Right lobe of liver (tissue), 6 donors: ENCODE measurements around the gene CAP1. TPM values are rescaled to one million over a fixed set of nuclear protein-coding genes. Genes with fewer than 3 reads are reported as not detected.

ENCODE experiments used
- ATAC-seq, 4 donors: fragments of 200-7000 bp; cut with Tn5 transposase; one replicate each; pipeline ENCODE4 v1.9.1; 2020; ENCODE audit warnings: mild to moderate bottlenecking in 4 of 4, moderate library complexity in 4 of 4
- DNase-seq, 3 donors: peaks; one replicate each; pipeline ENCODE4 v3.0.0-alpha.2; 2020
- H3K27ac ChIP-seq, 3 donors: fragments of 200-600 bp; one replicate each; pipeline ENCODE4 v1.8.0; 2022
- H3K27me3 ChIP-seq, 2 donors: fragments of 200-600 bp; one replicate each; pipeline ENCODE4 v1.8.0; 2022
- H3K36me3 ChIP-seq, 4 donors: fragments of 200-600 bp; sonication (generic) in 1 of 4; one replicate each; pipeline versions ENCODE4 v1.5.1 to v1.8.0; 2017 to 2022; ENCODE audit warnings: control low read depth in 1 of 4
- H3K4me1 ChIP-seq, 4 donors: fragments of 200-600 bp; sonication (generic) in 1 of 4; one replicate each; pipeline versions ENCODE4 v1.5.1 to v1.8.0; 2017 to 2022; ENCODE audit warnings: control low read depth in 1 of 4
- H3K4me3 ChIP-seq, 3 donors: fragments of 200-600 bp; one replicate each; pipeline ENCODE4 v1.8.0; 2022
- H3K9me3 ChIP-seq, 4 donors: fragments of 200-600 bp; sonication (generic) in 1 of 4; one replicate each; pipeline versions ENCODE4 v1.5.1 to v1.8.0; 2017 to 2022; ENCODE audit warnings: control low read depth in 1 of 4
- POLR2A ChIP-seq: fragments of 450-650 bp; IDR thresholded peaks from one replicate; pipeline ENCODE4 v1.6.1; 2017; ENCODE audit warnings: antibody characterized with exemption, mild to moderate bottlenecking
- WGBS: methylation state at CpG from one replicate; pipeline ENCODE4 v1.1.6; 2018; ENCODE audit warnings: low coverage, low lambda C conversion rate; ENCODE audit not compliant: insufficient coverage; ENCODE audit errors: missing lambda C conversion rate; 5-methylcytosine and 5-hydroxymethylcytosine counted together
- intact Hi-C, 2 donors: fragments of 100-400 bp; cut with DNase I; formaldehyde crosslinking; loops; one replicate each; pipeline versions ENCODE4 v1.11.2 to v1.14.1; 2022
- total RNA-seq, 6 experiments: library from RNA; depleted of rRNA in 2 of 6; stranded (reverse); fragments of >200 nt in 2 of 6; fragmentation: NEBNext Ultra II Directional in 3 of 6; extraction: Animal tissue kit (Norgen Biotek cat#: 25700) in 3 of 6; gene quantifications; one replicate each; pipeline versions ENCODE4 v1.1.0 to v1.2.4, GENCODE V29; 2016 to 2023
- TF ChIP-seq, protein P1 (sequence below), 4 donors: fragments of 200-600 bp in 3 of 4; fragments of 450-650 bp in 1 of 4; IDR thresholded peaks; one replicate each; pipeline versions ENCODE4 v1.5.1 to v1.8.0; 2016 to 2022; ENCODE audit warnings: antibody characterized with exemption in 4 of 4, mild to moderate bottlenecking in 2 of 4
- donor health status: DM: no; HTN: yes; CAD: no.
- donor health status: DM: no; HTN: no; CAD: no.
- donor health status: DM: no; HTN: no; CAD: no.
- donor health status: DM: no; HTN: yes; CAD: no.
- donor health status: DM: no; HTN: yes; CAD: no.

Gene CAP1
- total RNA-seq, 6 experiments from 2014 or later, result 93.1 to 152 (median 128) TPM

GRCh38 chr1:40092706-40093639 is 52.4 kb downstream of the CAP1 start:
- H3K27me3 ChIP-seq, result no peaks in the 10 kb centered on the region
- TF ChIP-seq POLR2A, result no peak
- TF ChIP-seq, protein P1, sequence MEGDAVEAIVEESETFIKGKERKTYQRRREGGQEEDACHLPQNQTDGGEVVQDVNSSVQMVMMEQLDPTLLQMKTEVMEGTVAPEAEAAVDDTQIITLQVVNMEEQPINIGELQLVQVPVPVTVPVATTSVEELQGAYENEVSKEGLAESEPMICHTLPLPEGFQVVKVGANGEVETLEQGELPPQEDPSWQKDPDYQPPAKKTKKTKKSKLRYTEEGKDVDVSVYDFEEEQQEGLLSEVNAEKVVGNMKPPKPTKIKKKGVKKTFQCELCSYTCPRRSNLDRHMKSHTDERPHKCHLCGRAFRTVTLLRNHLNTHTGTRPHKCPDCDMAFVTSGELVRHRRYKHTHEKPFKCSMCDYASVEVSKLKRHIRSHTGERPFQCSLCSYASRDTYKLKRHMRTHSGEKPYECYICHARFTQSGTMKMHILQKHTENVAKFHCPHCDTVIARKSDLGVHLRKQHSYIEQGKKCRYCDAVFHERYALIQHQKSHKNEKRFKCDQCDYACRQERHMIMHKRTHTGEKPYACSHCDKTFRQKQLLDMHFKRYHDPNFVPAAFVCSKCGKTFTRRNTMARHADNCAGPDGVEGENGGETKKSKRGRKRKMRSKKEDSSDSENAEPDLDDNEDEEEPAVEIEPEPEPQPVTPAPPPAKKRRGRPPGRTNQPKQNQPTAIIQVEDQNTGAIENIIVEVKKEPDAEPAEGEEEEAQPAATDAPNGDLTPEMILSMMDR (IDR thresholded peaks at IDR 0.05), result no peak
- H3K4me3 ChIP-seq, result no peak overlapping the region
- no peaks in the 10 kb centered on the region for H3K4me1 ChIP-seq
- no peak overlapping the region for H3K27ac ChIP-seq
- ATAC-seq, result peak in 1 of 4 donors; percentile 17
- intact Hi-C loops, result no loop called here
- no peaks in the 10 kb centered on the region for H3K9me3 ChIP-seq
- 48% methylated on average over 6 of the region's 6 CpGs for WGBS
- DNase-seq, result no peak
- H3K36me3 ChIP-seq, result peaks cover 0 to 37% (median 0%) of the 10 kb centered on the region in 4 donors

GRCh38 chr1:40094466-40095110 is 54.1 kb downstream of the CAP1 start:
- TF ChIP-seq POLR2A, result no peak
- TF ChIP-seq, protein P1 (IDR thresholded peaks at IDR 0.05), result no peak

DNA sequence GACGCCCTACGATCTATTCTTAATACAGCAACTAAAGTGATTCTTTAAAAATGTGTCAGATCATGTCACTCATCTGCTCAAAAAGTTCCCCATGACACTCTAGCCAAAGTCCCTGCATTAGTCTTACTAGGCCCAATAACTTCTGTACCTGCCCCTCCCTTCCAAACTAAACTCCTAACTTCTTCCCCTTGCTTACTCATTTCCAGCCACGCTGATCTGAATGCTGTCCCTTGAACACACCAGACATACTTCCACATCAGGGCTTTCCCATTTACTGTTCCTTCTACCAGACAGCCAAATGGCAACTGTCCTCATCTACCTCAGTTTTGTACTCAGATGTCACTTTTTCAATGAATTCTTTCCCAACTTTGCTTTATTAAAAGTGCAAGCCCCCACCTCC is 55.3 kb downstream of the CAP1 start:
- TF ChIP-seq POLR2A, result no peak
- TF ChIP-seq, protein P1 (IDR thresholded peaks at IDR 0.05), result no peak
- intact Hi-C loops, result no loop called here
- DNase-seq (no peak), ATAC-seq (peak in 2 of 4 donors; percentile 8 to 10)
- H3K27ac ChIP-seq, result no peak overlapping the region
- no peak overlapping the region for H3K4me3 ChIP-seq
- 100% methylated on average over 3 of the region's 3 CpGs for WGBS
- H3K36me3 ChIP-seq, result peaks cover 0 to 9% (median 0%) of the 10 kb centered on the region in 4 donors
- no peaks in the 10 kb centered on the region for H3K4me1 ChIP-seq
- no peaks in the 10 kb centered on the region for H3K27me3 ChIP-seq
- H3K9me3 ChIP-seq, result no peaks in the 10 kb centered on the region

More at GRCh38 chr1:40094466-40095110, 54.1 kb downstream of the CAP1 start:
- no peaks in the 10 kb centered on the region for H3K27me3 ChIP-seq
- WGBS, result 45% methylated on average over 3 of the region's 4 CpGs
- H3K9me3 ChIP-seq, result no peaks in the 10 kb centered on the region
- no peaks in the 10 kb centered on the region for H3K4me1 ChIP-seq
- intact Hi-C loops, result no loop called here
- ATAC-seq, result peak in 2 of 4 donors; percentile 22 to 38
- peak overlapping the region in 1 of 3 donors; percentile 39 for H3K27ac ChIP-seq
- peaks cover 0 to 21% (median 0%) of the 10 kb centered on the region in 4 donors for H3K36me3 ChIP-seq
- no peak overlapping the region for H3K4me3 ChIP-seq
- DNase-seq, result no peak

- Histone ChIP-seq H3K9me3 (no peaks in the 10 kb centered on the region), H3K27ac (no peak overlapping the region), H3K4me3 (peak overlapping the region; percentile 54 to 70 (median 59)), H3K4me1 (no peaks in the 10 kb centered on the region), H3K27me3 (no peaks in the 10 kb centered on the region), H3K36me3 (peaks cover 0 to 2% (median 0%) of the 10 kb centered on the region in 4 donors)
- intact Hi-C loops, result no loop called here
- WGBS, result 10% methylated on average over 9 of the region's 9 CpGs
- ATAC-seq (peak; percentile 28 to 50 (median 34)), DNase-seq (no peak)
- no peak for TF ChIP-seq POLR2A
These were observed 56.1 kb downstream of the CAP1 start for GRCh38 chr1:40096646-40096976.
